Esophagus mucosa (tissue), 1 donor: ENCODE results near the gene MKLN1. TPM values are rescaled to one million over a fixed set of nuclear protein-coding genes. Genes with fewer than 3 reads are reported as not detected.
A peak's percentile ranks its signal among the peaks of the same experiment; 100 is the strongest.

ENCODE experiments used
- ATAC-seq: fragments of 200-7000 bp; cut with Tn5 transposase; one replicate; pipeline ENCODE4 v1.9.1; 2020
- total RNA-seq: library from RNA; stranded (reverse); gene quantifications from one replicate; pipeline ENCODE4 v1.2.4, GENCODE V29; 2023
- donor health status: DM: yes; HTN: yes; CAD: no.

The MKLN1 gene
- total RNA-seq, 1 donor from 2014 or later: 26.7 TPM

- ATAC-seq: no peak
These were observed 197.0 kb downstream of the MKLN1 start for GRCh38 chr7:131524703-131525102.

GRCh38 chr7:131525820-131526219 lies 198.1 kb downstream of the MKLN1 start:
- ATAC-seq: no peak

- no peak for ATAC-seq
These were observed 199.8 kb downstream of the MKLN1 start for GRCh38 chr7:131527456-131527855.

DNA sequence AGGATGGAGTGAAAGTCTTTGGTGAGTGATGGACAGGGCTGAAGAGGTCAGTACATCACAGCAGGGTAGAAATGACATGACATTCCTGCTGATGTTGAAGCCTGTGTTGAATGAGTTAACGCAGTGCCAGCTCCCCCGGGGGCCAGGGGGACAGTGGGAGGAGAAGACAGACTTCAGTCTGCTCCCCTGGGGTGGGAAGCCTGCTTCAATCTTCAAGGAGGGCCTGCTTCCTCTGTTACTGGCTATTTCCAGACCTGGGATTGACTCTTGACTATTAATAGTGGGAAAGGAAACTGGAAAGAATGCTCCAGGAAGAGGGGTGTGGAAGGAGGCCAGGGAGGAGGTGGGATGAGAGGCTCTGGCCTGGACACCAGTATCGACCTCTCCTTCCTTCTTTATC lies 201.5 kb downstream of the MKLN1 start:
- ATAC-seq: no peak

DNA sequence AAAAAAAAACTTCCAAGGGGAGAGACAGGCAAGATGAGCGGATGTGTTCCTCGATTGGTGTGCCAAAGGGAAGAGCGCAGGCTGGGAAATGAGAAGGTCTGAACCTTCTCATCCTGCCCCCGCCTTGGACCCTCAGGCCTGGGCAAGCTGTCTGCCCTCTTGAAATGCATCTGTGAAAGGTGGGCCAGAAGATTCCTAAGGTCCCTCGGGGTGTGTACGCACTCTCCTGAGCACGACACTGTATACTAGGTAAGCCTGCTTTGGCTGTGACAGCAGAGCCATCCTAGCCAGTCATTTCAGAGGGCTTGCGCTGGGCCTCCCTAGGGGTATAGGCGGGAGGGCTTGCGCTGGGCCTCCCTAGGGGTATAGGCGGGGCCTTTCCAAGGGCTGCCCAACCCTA lies 201.9 kb downstream of the MKLN1 start:
- no peak for ATAC-seq

- no peak for ATAC-seq
These were observed 202.5 kb downstream of the MKLN1 start for GRCh38 chr7:131530137-131530536.

DNA sequence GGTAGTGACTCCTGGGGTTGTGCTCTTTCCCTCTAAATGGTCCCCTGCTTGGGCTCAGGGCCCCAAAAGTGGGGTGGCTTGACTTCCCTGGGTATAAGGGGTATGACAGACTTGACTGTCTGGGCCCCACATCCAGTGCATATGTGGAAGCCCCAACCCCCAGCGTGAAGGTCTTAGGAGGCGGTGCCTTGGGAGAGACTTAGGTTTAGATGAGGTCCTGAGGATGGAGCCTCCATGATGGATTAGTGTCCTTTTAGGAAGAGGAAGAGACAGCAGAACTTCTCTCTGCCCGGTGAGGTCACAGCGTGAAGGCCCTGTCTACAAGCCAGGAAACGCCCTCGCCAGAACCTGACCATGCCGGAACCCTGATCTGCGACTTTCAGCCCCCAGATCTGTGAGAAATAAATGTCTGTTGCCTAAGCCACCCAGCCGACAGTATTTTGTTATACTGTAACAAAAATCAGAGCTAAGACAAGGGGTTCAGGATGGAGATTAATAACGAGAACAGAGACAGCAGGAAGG lies 205.0 kb downstream of the MKLN1 start:
- ATAC-seq: no peak

DNA sequence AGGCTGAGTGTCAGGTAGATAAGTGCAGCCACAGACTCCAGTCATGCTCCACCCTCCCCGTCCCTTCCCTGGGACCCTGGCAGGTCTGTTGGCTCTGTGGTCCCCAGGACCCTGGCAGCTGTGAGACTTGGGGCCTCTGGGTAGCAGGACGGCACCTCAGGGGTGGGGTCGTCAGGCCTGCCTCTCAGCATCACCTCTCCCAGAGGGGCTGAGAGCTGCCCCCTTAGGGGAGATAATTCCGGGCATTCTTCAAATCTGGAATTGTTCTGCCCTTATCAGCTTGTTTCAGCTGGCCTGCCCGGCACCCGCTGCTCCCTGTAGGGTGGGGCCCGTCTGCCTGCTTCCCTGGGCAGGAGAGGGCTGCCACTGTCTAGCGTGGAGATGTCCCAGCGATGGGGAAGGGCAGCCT lies 205.5 kb downstream of the MKLN1 start:
- no peak for ATAC-seq

GRCh38 chr7:131533566-131534561 lies 206.2 kb downstream of the MKLN1 start:
- no peak for ATAC-seq

DNA sequence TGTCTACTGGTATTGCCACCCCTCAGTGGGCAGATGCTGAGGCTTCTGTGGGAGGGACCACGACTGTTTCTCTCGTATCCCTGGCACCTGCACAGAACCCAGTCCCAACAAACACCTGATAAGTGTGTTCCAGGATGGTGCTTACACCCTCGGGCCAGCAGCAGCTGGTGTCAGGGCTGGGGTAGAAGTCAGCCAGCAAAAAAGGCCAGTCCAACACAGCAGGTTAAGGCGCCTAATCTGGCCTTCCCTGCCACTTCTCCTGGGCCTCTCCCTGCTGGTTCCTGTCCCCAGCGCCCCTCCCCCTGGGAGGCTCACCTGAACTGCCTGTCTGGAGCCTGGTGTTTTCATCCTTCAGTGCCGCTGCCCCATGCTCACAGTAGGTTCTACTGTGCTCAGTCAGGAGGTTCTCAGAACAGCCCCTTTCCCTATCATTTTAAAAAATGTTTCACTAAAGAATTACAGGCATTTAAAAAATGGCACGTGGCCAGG lies 208.7 kb downstream of the MKLN1 start:
- ATAC-seq: no peak

DNA sequence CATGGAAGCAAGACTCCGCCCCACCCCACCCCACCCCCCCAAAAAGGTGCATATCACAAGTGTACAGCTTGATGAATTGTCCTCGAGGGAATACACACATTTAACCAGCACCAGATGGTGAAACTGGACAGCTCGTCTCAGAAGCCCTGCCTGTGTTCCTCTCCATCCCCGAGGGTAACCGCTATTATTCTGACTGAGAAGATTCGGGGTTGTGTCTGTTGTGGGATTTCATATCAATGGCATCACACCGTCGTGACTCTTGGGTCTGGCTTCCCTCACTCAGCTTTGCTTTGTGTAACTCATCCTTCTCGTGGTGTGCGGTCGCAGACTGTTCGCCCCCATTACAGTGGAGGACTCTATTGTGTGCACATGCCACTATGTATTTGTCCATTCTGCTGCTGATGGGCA lies 209.9 kb downstream of the MKLN1 start:
- no peak for ATAC-seq

- no peak for ATAC-seq
These were observed 210.6 kb downstream of the MKLN1 start for GRCh38 chr7:131538071-131538812.

GRCh38 chr7:131538813-131539179 lies 211.1 kb downstream of the MKLN1 start:
- no peak for ATAC-seq

- ATAC-seq: no peak
These were observed 213.0 kb downstream of the MKLN1 start for GRCh38 chr7:131540491-131541162.

- ATAC-seq: no peak
These were observed 215.6 kb downstream of the MKLN1 start for GRCh38 chr7:131543298-131543697.

DNA sequence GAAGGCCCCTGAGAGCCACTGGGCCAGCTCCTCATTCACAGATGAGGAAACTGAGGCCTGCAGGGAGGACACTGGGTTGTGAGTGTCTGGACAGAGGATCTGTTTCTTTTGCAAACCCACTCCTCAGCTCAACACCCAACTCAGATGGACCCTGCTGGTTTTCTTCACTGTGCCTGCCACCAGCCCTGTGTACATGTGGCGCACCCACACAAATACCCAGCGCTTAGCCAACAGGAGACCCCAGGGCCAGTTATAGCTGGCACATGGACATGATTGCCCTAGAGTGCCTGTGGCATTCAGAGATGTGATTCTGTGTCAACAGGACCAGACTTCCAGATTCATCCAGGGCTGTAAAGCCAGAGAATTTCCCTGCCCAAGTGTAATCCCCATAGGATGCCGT lies 216.3 kb downstream of the MKLN1 start:
- no peak for ATAC-seq

DNA sequence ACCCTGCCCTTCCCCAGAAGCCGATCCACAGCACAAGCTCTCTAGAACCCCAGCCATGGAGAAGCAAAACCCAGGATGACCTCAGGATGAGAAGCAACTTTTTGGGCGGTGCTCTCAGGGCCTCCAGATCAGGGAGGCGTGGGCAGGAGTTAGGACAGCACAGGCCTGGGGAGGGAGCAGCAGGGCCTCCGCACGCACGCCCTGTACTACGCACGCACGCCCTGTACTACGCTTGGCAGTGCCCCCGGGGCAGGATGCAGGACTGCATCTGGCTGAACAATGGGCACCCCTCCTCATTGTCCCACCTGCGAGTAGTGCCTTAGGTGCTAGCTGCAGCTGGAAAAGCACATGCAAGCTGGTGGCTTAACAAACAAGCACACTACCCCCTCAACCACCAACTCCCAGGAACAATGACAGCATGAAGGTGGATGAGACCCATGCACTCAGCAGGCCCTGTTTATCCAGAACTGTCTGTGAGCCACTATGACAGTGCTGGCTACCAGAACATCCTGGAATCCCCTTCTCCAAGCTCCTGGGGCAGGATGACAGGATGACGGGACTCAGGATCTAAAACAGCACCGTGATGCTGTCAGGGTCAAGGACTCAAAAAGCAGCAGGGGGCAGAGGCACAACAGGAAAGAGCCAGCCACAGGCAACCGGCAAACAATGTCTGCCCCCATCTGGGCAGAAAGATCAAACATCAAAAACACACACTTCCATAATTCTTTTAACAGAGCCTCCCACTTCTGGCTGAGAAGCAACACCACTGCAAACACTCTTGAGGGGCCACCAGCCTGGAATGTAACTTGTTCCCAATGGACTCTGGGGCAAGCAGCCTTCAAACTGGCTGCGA lies 217.0 kb downstream of the MKLN1 start:
- no peak for ATAC-seq

DNA sequence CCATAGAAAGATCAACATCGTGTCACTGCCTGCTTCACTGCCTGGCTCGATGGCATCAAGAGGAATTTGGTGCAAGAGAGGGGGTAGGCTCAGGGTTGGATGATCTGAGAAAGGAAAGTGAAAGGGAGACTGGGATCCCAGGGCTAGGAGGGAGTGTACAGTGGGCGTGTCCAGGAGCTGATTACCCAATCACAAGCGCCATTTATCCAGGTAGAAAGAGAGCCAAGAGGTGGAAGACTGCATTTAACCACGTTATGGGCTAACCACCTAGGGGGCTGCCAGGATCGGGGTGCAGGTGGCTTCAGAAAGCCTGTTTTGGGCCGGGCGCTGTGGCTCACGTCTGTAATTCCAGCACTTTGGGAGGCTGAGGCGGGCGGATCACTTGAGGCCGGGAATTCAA lies 218.4 kb downstream of the MKLN1 start:
- peak; percentile 34 for ATAC-seq
